SK-N-DZ (cell line): ENCODE data around the gene DDRGK1. TPM values are rescaled to one million over a fixed set of nuclear protein-coding genes. Genes with fewer than 3 reads are reported as not detected.
A peak's percentile ranks its signal among the peaks of the same experiment; 100 is the strongest.

ENCODE experiments used
- DNase-seq: peaks from one replicate; pipeline ENCODE4 v3.0.0-alpha.2; 2015; ENCODE audit warnings: low spot score
- polyA plus RNA-seq, 2 experiments: library from polyadenylated mRNA; depleted of rRNA; stranded (reverse); fragments of >200 nt; gene quantifications; 2 replicates each; pipeline ENCODE4 v1.2.3, GENCODE V29; 2014

The DDRGK1 gene
- 47.6 and 91.3 TPM in 2 replicates for polyA plus RNA-seq (2014; cell fraction: cytosol; rRNA removed)
- polyA plus RNA-seq (2014; cell fraction: nucleus; rRNA removed): 59.5 and 66.3 TPM in 2 replicates

DNA sequence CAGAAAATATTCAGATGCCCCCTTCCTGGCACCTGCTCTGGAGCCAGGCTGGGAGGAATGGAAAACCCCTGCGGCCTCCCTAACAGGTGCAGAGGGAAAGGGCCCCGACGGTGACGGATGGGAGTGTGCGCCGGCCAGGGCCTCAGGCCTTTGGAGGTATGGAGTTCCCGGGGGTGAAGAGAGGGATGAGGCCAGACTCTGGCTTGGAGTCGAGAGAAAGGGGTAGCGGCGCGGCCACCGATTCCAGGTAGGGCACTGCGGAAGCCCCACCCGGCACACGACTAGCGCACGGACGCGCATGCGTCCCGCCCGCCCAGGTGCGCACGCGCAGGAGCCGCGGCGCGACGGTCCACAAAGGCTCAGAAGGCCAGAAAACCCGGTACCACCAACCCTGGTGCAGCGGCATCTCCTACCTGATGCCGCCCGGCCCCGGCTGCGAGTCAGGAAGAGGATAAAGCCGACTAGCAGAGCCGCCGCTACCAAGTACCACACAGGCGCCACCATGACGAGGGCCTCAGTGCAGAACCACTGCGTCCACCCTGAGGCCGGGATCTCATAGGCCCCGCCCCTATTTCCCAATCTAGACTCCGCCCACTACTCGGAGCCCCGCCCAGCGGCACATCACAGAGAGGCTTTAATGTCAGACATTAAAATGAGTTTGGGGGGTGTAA lies at the start of gene DDRGK1:
Gene DDRGK1, minus strand, starts transcription at position 559 of the 671 bp plus-strand sequence. Its CDS starts 55 bp downstream, at position 504.
- DNase-seq: peak; percentile 85

DNA sequence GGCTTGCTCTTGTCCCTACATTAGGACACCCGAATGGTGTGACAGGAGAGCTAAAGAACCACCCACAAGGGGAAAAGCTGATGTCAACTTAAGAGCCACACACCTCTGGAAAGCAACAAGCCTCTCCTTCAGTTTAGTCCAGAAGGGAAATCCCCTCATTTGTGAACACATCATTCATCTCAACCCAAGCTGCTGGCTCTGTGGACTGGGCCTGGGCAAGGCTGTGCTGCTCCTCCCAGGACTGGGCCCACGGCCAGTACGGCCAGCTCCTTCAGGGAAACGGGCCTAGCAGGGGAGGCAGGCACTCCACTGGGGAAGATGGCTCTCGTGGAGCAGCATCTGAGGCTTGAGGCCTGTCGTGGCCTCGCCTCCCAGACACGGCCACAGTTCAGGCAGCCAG lies 47.3 kb upstream of the DDRGK1 start:
- no peak for DNase-seq

DNA sequence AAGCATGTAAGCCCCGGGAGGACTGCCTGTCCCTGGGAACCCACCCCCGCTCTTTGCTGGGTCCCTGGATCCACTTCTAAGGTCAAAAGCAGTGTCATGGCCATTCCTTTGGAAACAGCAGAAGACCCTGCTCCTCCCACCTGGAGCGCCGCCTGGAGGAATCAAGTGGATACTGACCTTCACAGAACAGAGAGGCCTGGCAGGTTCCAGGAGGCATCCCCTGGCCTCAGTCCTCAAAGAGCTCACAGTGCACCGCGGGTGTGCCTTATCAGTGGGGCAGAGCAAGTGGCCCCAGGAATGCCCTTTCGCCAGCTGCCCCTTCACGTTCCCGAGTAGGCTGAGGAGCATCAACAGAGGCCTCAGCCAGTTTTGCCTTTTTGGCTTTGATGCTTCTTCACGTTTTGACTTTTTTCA lies 45.6 kb upstream of the DDRGK1 start:
- no peak for DNase-seq

DNA sequence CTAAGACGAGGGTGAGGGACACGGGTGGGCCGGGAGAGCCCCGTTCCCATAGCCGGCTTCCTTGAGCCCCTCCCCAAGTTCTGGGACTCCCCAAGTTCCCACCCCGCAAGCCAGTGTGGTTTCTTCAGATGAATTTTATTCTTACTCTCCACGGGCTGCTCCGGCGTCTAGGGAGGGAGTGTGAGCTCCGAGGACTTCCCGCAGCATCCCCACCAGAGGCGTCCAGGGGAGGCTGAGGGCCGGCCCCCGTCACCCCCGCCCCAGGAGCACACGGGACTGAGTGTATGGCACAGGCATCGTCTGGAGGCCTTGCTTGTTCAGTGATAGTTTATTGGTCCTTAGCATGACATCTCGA lies 44.5 kb upstream of the DDRGK1 start:
- no peak for DNase-seq

DNA sequence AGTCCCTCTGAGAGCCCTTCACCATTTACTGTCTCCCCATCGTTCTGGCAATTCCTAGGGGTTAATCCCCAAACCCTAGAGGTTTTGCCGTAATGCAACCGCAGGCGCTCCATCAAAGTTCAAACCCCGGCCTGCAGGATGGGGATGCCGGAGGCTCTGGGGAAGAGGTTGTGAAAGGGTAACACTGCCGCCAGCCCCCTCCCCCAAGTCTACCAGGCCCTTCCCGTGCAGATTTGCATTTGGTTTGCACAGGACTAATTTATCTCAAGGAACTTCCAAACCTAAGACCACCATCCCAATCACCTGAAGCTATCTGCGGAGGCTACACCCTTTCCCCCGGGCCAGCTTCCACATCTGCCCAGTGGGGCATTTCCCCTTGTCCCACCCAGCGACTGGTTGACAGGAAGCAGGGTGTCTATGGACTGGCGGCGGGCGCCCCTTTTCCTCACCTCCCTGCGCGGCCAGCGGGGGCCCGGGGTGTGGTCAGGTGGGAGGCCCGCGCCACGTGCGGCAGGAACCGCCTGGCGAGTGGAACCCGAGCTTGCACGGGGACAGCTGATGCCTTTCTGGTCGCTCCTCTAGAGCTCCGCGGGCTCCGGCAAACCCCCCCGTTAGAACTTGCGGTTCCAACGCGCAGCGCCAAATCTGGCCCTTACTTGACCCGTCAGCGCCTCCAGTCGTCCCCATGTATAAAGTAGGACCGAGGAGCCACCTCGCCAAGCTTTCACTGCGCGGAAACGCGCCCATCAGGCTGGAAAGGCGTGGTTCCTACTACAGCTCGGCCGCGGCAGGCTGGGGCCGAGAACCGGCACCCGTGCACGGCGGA lies 43.9 kb upstream of the DDRGK1 start:
- DNase-seq: no peak

DNA sequence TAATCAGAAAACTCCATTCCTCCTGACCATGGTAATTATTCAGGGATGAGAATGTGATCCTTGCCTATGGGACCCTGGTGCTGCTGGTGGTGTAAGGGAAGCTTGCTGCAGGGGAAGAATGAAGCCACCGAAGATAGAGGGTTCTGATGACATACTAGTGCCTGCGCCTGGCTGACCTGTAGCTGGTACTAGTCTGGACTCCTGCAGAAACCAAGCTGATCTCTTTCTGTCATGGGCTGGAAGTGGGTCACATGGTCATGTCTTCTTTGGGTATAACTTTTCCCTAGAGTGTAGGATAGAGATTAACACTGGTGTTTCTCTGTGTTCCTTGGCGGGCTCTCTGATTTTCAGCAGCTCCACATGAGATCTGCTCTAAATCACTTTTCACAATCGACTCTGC lies 43.2 kb upstream of the DDRGK1 start:
- DNase-seq: no peak

DNA sequence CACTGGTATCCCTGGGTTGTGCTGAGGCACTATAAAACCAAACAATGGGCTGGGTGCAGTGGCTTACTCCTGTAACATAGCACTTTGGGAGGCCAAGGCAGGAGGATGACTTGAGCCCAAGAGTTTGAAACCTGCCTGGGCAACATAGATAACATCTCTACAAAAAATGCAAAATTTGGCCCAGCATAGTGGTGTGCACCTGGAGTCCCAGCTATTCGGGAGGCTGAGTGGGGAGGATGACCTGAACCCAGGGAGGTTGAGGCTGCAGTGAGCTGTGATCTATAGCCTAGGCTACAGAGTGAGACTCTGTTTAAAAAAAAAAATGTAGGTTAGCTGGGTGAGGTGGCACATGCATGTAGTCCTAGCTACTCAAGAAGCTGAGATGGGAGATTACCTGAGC lies 42.2 kb upstream of the DDRGK1 start:
- no peak for DNase-seq

DNA sequence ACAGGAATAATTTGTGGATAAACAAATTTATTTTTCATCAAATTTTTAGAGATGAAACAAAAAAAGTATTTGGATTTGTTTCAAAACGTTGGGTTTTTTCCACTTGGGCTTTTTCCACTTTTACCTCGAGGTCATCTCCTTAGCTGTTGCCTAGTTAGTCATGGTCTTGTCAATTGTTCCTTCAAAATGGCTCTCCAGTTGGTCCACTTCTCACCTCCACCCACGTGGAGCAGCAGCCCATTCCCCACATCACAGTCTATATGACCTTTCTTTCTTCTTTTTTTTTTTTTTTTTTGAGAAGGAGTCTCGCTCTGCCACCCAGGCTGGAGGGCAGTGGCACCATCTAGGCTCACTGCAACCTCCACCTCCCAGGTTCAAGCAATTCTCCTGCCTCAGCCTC lies 41.2 kb upstream of the DDRGK1 start:
- DNase-seq: no peak

DNA sequence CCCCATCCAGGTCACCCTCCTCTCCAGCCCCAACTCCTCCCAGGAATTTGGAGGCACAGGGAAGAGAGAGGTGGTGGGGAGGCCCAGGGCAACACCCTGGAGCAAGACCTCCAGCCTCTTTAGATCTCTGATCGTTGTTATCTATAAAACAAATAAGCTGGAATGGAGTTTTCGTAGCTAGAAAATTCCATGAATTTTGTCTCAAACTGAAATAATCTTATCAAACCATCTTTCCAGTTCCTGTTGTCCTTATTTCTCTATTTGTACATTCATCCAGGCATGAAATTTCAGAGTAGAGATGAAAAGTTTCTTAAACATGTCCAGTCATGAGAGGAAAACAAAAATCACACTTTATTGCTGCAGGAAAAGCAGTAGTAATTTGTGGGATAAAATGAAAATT lies 40.7 kb upstream of the DDRGK1 start:
- no peak for DNase-seq

DNA sequence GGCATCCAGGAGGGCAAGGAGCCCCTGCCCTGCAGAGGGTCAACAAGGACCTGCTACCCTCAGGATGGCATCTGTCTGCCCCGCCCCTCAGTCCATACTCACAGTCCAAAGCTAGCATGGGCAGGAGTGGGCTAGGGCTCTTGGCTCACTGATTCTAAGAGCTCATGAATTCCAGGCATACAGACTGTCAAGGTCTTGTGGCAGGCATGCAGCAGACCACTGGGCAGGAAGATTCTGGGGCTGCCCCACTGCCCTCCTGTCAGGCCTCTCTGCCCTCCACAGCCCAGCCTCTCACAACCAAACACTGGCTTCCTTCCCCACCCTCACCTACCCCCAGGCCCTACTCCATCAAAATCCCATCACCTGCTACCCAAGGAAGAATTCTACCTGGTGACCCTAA lies 40.1 kb upstream of the DDRGK1 start:
- no peak for DNase-seq

DNA sequence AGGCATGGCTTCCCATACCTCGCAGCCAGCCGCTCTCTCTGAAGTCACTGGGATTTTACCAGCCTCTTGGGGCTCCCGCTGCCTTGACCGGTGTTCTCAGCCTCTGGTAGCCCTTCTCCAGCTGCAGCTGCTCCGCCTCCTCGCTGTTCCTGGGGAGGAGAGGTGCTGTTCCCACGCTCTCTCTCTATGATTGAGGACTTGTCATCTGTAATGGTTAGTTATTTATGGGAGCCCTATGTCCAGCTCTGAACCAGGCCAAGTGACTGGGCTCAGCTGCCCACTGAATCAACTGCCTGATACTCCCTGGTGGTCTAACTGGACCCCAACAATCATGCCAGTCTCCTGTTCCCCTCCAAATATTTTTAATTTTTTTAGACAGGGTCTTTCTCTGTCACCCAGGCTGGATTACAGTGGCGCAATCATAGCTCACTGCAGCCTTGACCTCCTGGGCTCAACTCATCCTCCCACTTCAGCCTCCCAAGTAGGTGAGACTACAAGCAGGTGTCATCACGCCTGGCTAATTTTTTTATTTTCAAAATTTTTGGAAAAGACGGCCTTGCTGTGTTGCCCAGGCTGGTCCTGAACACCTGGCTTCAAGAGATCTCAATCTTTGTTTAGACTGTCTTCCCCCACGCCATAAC lies 39.4 kb upstream of the DDRGK1 start:
- no peak for DNase-seq

DNA sequence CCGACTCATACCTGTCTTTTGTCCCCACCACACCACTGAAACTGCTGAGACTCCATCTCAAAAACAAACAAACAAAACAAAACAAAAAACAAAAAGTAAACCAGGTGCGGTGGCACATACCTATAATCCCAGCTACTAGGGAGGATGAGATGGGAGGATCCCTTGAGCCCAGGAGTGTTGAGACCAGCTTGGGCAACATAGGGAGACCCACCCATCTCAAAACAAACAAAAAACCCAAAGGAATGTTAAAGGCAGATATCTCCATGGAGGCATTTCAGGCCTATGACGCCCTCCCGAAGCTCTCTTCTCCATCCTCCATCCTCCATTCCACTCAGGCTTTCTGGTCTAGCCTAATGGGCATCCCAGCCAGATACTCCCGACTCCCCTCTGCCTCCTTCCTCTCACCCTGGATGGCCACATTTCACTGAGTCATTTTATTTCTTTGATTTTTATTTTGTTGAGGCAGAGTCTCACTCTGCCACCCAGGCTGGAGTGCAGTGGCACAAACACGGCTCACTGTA lies 37.8 kb upstream of the DDRGK1 start:
- no peak for DNase-seq

DNA sequence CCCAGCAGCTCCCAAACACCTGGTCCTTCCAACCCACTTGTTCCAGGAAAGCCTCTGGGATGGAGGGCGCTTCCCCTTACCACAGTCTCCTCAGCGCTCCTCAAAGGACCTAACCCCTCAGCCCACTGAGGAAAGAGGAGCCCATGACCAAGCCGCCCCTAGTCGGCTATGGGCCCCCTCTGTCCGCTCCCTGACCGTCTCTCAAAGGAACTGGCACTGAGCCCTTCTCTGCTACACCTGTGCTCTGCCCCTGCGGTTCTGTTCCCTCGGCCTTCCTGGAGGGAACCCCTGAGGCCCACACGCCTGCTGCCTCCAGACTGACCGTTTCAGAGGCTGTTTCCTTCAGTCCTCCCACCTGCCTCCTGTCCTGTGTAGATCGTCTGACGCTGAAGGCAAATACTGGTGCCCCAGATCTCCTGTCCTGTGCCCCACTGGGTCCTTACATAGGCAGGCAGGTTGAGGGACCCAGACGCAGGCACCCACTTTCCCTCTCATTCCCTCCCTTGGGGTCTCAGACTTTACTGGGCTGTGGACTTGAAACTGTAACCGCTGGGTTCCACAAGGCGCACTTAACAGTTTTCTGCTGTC lies 36.4 kb upstream of the DDRGK1 start:
- DNase-seq: no peak

DNA sequence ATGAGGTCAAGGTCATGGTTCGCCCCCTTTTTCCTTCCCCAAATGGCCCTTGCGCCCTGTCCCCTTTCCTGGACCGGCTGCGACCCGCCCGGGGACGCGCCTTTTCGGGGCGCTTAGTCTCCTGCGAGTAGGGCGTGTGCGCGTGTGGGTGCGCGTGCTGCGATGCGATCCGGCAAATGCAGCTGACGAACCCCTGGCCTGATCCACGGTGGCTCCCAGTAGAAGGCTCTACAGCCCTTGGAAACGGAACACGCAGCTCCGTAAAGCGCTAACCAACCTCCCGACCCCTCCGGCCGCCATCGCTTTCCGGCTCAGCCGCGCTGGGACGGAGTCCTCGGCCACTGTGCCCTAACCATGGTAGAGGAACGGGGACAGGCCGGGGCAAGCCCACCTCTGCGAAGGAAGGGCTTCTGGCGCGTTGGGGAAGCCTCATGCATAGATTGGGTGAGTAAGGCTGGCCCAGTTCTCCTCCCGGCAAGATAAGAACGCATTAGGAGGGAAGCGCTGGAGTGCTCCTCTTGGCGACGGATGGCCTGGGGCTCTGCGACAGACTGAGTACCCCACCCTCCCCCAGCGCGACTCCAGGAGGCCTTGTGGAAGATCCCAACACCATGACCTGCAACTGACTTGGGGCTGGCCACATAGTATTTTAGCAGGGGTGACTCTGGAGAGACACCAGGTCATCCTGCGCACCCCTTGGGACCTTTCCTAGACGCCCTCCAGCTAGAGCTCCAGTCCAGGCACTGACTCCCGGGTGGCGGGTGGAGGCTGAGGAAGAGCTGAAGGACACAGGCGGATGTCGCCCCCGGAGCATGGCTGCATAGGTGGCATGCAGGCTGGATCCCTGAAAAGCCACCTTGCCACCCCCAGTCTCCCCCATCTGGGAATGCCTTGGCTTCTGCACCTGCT lies 35.6 kb upstream of the DDRGK1 start:
- DNase-seq: no peak

DNA sequence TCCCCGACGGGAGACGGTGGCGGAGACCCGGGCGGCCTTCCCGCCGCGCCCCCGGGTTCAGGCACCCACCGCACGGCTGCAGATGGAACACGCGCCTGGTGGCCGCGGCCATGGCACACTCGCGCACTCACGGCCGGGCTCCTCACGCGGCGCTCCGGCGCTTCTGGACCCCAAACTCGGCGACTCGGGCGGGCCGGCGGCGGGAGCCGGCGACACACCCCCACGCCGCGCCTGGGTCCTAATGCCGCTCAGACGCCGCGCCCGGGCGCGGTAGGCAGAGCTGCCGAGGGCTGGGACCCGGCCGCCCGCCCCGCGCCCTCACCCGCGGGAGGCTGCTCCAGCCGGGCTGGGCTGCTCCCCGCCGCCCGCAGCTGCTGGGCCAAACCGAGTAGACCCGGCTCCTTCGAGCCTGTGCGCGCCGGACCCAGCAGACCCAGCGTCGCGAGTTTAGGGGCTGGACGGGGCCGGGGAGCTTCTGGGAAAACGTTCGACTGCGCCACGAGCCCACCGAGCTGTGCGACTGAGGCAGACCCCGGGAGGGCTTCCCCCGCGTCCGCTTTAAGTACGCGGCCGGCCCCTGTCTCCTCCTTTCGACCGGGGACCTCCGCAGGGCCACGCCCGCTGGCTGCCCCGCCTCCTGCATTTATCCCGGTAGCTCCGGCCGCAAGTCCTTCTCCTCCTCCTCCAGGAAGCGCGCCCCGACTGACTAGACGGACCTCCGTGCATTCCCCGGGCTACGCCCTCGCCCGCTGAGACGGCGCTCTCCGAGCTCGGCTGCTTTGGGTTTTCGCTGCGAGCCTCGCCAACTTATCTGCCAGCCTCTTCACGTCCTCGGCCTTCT lies 34.8 kb upstream of the DDRGK1 start, which contains the start of gene SLC4A11:
Gene SLC4A11, minus strand, starts transcription at position 165 of the 841 bp plus-strand sequence. Its CDS starts 53 bp downstream, at position 112.
- DNase-seq: no peak

DNA sequence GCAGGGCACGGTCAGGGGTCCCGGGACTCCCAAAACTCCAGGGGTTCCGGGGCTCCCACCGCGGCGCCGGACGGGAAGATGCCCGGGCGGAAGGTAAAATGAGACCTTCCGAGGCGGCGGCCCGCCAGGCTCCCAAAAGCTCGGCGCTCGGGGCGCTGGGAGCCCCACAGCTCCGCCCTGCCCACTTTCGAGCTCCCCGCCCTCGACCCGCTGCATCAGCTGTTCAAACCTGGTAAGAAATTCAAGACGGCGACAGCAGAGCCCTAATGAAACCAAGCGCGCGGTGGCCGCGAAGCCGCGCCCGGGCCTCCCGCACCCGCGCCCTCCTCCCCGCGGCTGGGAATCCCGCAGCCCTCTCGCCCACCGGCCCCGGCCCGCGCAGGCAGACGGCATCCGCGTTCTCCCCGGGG lies 34.1 kb upstream of the DDRGK1 start:
- no peak for DNase-seq

DNA sequence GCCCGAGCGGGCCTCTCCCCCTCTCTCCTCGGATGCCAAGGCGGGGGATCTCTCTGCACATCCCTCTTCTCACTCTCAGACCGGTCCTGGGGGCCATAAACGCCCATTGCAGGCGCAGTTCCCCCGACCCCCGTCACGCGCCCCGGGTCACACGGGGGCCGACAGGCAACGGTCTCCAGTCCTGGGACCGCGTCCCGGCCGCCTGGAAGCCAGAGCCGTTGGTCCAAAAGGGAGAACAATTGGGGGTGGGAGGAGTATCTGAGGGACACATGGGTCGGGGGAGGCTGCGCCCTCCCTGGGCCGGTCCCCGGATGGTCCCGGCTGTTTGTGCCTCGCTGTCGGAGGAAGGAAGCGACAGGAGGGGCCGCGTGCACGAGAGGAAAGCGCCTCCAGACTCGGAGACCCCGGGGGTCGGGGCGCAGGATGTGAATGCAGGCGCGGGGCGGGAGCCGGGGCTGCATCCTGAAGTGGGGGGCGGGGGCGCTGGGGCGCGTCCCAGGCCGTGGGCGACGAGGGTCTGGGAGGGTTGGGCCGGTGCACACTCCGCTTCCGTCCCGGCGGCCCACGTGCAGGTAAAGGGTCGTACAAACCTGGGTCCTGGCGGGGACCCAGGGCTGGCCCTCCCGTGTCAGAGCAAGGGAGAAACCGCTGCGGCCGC lies 33.6 kb upstream of the DDRGK1 start:
- no peak for DNase-seq

DNA sequence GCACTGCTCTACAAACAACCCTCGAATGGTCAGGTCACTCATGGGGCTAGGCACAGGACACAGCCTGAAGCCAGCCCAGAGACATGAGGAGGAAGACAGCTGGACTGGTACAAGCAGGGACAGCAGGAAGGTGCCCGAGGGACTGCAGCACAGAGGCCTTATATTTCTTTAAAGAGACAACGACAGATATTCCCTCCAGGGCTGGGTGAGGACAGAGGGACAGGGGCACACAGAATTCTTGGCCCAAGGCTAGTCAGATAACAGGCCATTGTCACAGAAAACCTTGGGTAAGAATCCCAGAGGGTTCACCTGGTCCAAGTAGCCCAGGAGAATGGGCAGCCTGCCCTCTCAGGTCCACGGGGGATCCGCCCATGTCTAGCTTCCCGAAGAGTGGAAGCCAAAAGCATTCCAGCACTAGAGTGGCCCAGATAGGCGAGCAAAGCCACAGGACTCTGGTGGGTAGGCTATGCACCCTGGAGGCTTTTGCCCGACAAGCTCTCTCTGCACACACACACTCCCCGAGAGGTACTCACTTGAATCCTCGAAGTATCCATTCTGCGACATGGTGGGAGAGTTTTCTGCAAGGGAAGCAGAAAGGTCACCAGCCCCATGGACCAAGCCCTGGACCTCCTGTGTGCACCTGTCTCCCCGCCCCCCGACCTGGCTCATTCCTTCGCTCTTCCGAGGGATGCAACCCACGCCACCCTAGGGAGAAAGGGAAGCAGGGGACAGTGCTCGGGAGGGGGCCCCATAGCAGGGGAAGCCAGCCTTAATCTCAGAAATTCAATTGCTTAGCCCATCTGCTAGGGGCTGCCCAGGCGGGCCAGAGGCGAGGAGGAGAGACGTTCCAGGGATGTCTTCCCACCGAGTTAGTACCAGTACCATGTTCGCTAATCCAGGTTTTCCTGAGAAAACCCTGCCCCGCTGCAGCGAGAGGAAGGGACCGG lies 32.8 kb upstream of the DDRGK1 start:
- no peak for DNase-seq
